HG03196 (cell line): ENCODE results near the gene ATG16L1.
A peak's percentile ranks its signal among the peaks of the same experiment; 100 is the strongest.

Experiments
- ATAC-seq: cut with Tn5 transposase; IDR thresholded peaks from one replicate; pipeline ENCODE4 v1.9.1; 2021; ENCODE audit not compliant: unreplicated experiment

ATG16L1 gene

GRCh38 chr2:233258211-233258610 lies 6.7 kb downstream of the ATG16L1 start:
- no peak for ATAC-seq

GRCh38 chr2:233259730-233260129 lies 8.3 kb downstream of the ATG16L1 start:
- ATAC-seq = no peak

GRCh38 chr2:233260661-233261060 lies 9.2 kb downstream of the ATG16L1 start:
- no peak for ATAC-seq

- ATAC-seq = no peak
These were observed 10.5 kb downstream of the ATG16L1 start for GRCh38 chr2:233261819-233262555.

- no peak for ATAC-seq
These were observed 11.1 kb downstream of the ATG16L1 start for GRCh38 chr2:233262562-233262961.

GRCh38 chr2:233263045-233263570 lies 11.6 kb downstream of the ATG16L1 start:
- no peak for ATAC-seq

- no peak for ATAC-seq
These were observed 13.2 kb downstream of the ATG16L1 start for GRCh38 chr2:233264667-233265066.

- no peak for ATAC-seq
These were observed 14.5 kb downstream of the ATG16L1 start for GRCh38 chr2:233265899-233266431.

GRCh38 chr2:233266481-233266880 lies 15.0 kb downstream of the ATG16L1 start:
- no peak for ATAC-seq

GRCh38 chr2:233267516-233268245 lies 16.2 kb downstream of the ATG16L1 start:
- peak; percentile 77 for ATAC-seq

GRCh38 chr2:233270366-233270765 lies 18.9 kb downstream of the ATG16L1 start:
- ATAC-seq = no peak

GRCh38 chr2:233270951-233271350 lies 19.5 kb downstream of the ATG16L1 start:
- ATAC-seq = no peak

- ATAC-seq = no peak
These were observed 20.2 kb downstream of the ATG16L1 start for GRCh38 chr2:233271693-233272092.

GRCh38 chr2:233273120-233273519 lies 21.6 kb downstream of the ATG16L1 start:
- no peak for ATAC-seq

- no peak for ATAC-seq
These were observed 23.8 kb downstream of the ATG16L1 start for GRCh38 chr2:233275223-233275622.

GRCh38 chr2:233278921-233279320 lies 27.4 kb downstream of the ATG16L1 start:
- no peak for ATAC-seq

- ATAC-seq = no peak
These were observed 28.7 kb downstream of the ATG16L1 start for GRCh38 chr2:233280114-233280693.

- no peak for ATAC-seq
These were observed 30.1 kb downstream of the ATG16L1 start for GRCh38 chr2:233281553-233281952.

GRCh38 chr2:233281992-233282603 lies 30.6 kb downstream of the ATG16L1 start:
- no peak for ATAC-seq

- no peak for ATAC-seq
These were observed 34.4 kb downstream of the ATG16L1 start for GRCh38 chr2:233285921-233286320.

GRCh38 chr2:233287871-233288270 lies 36.4 kb downstream of the ATG16L1 start:
- ATAC-seq = no peak
